SK-MEL-5 (cell line): ENCODE data around the gene FAM229B. TPM values are rescaled to one million over a fixed set of nuclear protein-coding genes. Genes with fewer than 3 reads are reported as not detected.
A peak's percentile ranks its signal among the peaks of the same experiment; 100 is the strongest.

Experiments used
- DNase-seq: peaks from one replicate; pipeline ENCODE4 v3.0.0-alpha.2; 2016; ENCODE audit warnings: low read depth, low spot score
- in situ Hi-C: cut with HindIII; loops from 2 replicates; pipeline ENCODE4 v1.10.0; 2016; ENCODE audit warnings: low sequenced_read_pairs, high pct_unique_total_duplicates, low pct_unique_long_range_greater_than_20kb
- total RNA-seq: library from RNA; depleted of rRNA; stranded (reverse); fragments of >200 nt; shearing (Covaris generic); gene quantifications from 2 replicates; pipeline ENCODE4 v1.2.3, GENCODE V29; 2014; rRNA removed

Gene FAM229B
- total RNA-seq, 1 experiment from 2014 or later: 9.0 TPM

- in situ Hi-C loops: no loop called here
- peak; percentile 5 for DNase-seq
Measured at GRCh38 chr6:112116221-112116620, 28.8 kb downstream of the FAM229B start.

GRCh38 chr6:112117554-112117953 lies 30.2 kb downstream of the FAM229B start:
- no peak for DNase-seq
- in situ Hi-C loops: no loop called here

DNA sequence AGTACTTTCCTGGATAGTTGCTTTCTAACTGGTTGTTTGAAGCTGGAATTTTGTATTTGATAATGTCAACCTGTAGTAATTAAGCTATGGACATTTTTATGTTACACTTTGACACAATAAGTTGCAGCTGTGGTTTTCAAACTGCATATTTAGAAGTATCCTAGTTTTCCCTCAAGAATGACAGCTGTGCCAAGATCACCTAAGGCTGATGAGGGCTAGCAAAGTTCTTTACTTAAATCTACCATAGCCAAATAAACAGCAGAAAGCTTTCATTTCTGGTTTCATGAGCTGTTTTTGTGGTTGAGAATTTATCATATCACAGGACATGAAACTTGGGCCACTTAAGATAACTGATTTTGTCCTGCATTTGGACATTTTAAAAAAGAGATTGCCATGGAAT lies 30.6 kb downstream of the FAM229B start:
- DNase-seq: no peak
- in situ Hi-C loops: no loop called here

DNA sequence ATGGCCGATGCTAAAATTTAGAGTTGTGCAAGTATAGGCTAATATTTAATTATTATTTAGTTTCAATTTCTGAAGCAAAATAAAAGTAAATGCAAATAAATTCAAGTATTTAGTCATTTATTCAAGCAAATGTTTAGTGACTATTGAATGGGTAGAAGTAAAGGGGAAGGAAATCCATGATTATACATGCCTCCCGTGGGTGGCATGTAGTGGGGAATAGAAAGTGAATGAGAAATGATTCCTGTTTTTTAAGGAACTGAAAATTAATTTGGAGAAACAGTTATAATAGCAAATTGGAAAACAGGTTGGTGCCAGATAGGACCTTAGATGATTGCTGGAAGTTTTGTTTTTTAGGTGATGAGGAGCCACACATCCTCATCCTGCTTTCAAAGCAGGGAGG lies 35.4 kb downstream of the FAM229B start:
- DNase-seq: no peak
- in situ Hi-C loops: no loop called here

DNA sequence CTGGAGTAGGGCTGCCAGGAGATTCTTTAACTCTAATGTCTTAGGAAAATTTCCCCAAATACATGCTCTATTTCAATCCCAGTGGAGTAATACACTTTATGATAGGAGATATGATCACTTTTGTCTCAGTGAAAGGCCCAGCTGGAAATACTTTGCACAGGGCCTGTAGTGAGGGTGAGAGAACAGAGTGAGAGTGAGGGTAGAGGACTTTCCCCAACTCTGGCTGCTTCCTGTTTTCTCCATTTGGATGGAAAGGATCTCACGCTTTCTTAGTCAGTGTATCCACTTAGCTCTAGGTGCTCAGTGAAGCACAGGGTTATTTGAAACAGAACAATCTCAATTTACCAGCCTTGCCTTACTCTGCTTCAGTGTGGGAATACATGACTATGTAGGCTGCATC lies 36.6 kb downstream of the FAM229B start:
- DNase-seq: no peak
- in situ Hi-C loops: no loop called here

DNA sequence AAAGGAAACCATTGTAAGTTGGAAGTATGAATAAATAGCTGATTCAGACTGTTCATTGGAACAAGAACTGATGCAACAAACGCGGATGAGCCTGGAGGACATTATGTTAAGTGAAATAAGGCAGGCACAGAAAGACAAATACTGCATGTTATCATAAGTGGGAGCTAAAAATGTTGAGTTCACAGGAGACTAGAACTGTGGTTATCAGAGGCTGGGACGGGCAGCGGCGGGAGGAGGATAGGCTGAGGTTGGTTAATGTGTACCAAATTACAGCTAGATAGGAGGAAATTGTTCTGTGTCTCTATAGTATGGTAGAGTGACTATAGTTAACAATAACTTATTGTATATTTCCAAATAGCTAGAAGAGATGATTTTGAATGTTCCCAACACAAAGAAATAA lies 40.8 kb downstream of the FAM229B start:
- in situ Hi-C loops: no loop called here
- no peak for DNase-seq

- no peak for DNase-seq
- in situ Hi-C loops: no loop called here
Measured at GRCh38 chr6:112130878-112131277, 43.5 kb downstream of the FAM229B start.

- in situ Hi-C loops: no loop called here
Measured at GRCh38 chr6:112139052-112139451, 51.7 kb downstream of the FAM229B start.

DNA sequence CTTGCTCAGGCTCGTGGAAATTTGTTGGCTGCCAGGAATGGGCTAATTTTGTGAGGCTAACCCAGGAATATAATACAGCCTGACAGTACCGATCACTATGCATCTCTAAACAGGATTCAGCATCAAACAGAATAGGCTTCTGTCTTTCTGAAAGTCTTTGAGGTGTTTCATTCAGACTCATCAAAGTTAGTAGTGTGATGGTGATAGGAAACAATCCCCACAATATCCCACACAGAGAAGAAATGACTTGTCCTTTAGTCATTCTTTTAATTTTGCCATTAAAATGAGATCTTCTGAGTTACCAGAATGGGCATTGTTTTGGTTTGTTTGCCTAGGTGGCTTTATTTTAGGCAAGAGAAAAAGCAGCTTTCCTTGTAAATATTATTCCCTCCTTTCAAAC lies 54.3 kb downstream of the FAM229B start:
- in situ Hi-C loops: no loop called here
- DNase-seq: no peak

More at GRCh38 chr6:112139052-112139451, 51.7 kb downstream of the FAM229B start:
- peak; percentile 57 for DNase-seq

DNA sequence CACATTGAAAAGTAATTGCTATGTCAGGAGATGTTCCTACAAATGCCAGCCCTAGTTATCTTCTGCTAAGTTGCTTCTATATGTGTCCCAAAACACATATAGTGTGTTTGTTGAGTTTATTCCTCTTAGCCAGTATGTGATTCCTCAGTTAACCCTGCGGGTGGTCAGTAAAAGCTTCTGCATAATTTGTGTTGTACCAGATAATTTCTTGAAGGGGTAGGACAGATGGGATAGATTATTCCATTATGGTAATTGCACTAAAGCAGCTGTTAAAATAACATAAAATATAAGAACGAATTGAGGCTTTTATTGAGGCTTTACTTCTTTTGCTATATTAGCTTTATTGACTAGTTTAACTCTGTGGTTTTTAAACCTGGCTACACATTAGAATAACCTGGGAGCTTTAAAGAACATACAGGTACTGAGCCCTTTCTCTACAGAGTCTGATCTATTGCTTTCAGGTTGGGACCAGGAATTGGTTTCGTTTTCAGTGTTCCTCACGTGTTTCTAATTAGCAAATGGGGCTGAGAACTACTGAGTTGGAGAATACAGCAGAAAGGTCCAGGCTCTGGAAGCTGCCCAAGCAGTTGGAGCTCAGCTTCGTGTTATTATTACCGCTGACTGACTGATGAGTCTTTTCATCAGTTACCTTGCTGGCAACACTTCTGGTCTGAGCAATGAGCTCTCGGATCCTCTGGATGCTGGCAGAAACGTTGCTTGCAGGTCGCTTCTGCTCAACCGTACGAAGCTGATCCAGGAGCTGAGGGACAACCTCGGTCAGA lies 56.9 kb downstream of the FAM229B start:
- DNase-seq: no peak
- in situ Hi-C loops: no loop called here

DNA sequence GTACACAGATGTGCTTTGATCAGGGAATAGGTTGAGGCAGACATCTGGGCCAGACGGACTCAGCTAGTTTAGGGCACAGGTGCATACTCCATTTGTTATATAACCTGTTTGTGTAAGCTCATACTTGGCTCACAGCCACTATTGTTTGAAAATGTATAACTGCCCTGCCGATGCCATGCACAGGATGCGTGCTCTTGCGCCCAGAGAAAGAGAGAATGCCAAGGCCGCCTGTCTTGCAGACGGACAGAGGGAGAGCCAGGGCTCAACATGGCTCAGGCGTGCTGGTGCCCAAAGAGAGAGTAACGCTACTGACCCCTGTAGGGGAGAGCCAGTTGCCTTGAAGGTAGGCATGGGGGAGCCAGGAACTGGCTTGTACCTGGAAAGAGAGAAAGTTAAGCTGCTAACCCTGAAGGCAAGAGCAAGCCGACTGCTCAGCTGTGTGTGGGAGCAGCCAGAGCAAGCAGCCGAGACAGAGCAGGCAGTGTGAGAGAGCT lies 57.7 kb downstream of the FAM229B start:
- in situ Hi-C loops: no loop called here
- no peak for DNase-seq

GRCh38 chr6:112148103-112148502 lies 60.7 kb downstream of the FAM229B start:
- in situ Hi-C loops: no loop called here
- DNase-seq: no peak

GRCh38 chr6:112149236-112149635 lies 61.8 kb downstream of the FAM229B start:
- in situ Hi-C loops: no loop called here

GRCh38 chr6:112149719-112150263 lies 62.4 kb downstream of the FAM229B start:
- no peak for DNase-seq
- in situ Hi-C loops: no loop called here

More at GRCh38 chr6:112149236-112149635, 61.8 kb downstream of the FAM229B start:
- DNase-seq: peak; percentile 20

DNA sequence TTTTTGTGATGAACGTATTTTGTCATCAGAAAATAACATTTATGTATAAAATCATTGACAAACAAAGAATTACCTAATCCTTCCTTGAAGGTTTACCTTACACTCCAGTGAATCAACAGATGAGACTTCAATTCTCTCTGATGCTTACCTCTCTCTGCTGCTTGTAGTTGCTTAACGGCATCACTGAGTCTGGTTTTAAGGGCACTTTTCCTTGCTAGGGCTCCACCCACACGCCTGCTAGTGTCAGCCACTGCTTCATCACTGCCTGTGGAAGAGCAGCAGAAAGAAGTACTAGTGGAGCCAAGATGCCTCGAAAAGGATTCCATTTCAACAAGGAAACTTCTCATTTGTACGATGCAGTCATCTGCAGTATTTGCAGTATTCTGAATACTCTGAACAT lies 63.0 kb downstream of the FAM229B start:
- in situ Hi-C loops: no loop called here

More for the DNA sequence above, 63.0 kb downstream of the FAM229B start:
- no peak for DNase-seq

Other genes with a start within 250 kb of the FAM229B start
- 60.6 and 72.8 TPM in 2 replicates for gene FYN, start 214.1 kb upstream of the FAM229B start, total RNA-seq
- not detected in 2 replicates for gene CCN6, start 33.5 kb upstream of the FAM229B start, total RNA-seq
- gene TUBE1, start 109 bp upstream of the FAM229B start, total RNA-seq: 21.2 and 24.1 TPM in 2 replicates
- gene LAMA4, start 167.0 kb downstream of the FAM229B start, total RNA-seq: 48.9 and 54.9 TPM in 2 replicates